HepG2 (cell line): Measurements from ENCODE around the gene CYTH1. TPM values are rescaled to one million over a fixed set of nuclear protein-coding genes. Genes with fewer than 3 reads are reported as not detected.

Source experiments
- KDM2A ChIP-seq: sonication (generic); formaldehyde crosslinking; IDR thresholded peaks from 2 replicates; pipeline ENCODE4 v1.4.0; 2020; ENCODE audit warnings: low read depth, missing genetic modification reagents, borderline replicate concordance
- TARDBP ChIP-seq: sonication (generic); formaldehyde crosslinking; IDR thresholded peaks from 2 replicates; pipeline ENCODE4 v1.8.0; 2022; ENCODE audit warnings: mild to moderate bottlenecking, missing genetic modification reagents
- ZNF260 ChIP-seq: sonication (generic); formaldehyde crosslinking; IDR thresholded peaks from 2 replicates; pipeline ENCODE4 v1.4.0; 2020; ENCODE audit warnings: missing genetic modification reagents, low read depth, mild to moderate bottlenecking, borderline replicate concordance
- ZNF569 ChIP-seq: sonication (generic); formaldehyde crosslinking; IDR thresholded peaks from 2 replicates; pipeline ENCODE4 v1.5.0; 2020; ENCODE audit warnings: mild to moderate bottlenecking, missing genetic modification reagents, moderate library complexity, borderline replicate concordance
- polyA plus RNA-seq, 8 experiments: library from polyadenylated mRNA; depleted of rRNA in 3 of 8; stranded (reverse) in 7 of 8; unstranded in 1 of 8; fragments of >200 nt; fragmentation: Illumina TruSeq in 4 of 8; extraction: Trizol in 4 of 8; gene quantifications; 2 replicates each; pipeline versions ENCODE4 v1.2.1 to v1.2.3, GENCODE V29; 2011 to 2016; ENCODE audit warnings: low read depth in 4 of 8, missing spikeins in 1 of 8, mixed read lengths in 1 of 8; ENCODE audit not compliant: insufficient read depth in 1 of 8
- total RNA-seq, 5 experiments: library from RNA; depleted of rRNA; stranded (reverse); fragments of >200 nt; fragmentation: Illumina TruSeq; extraction: Trizol; gene quantifications; 2 replicates each; pipeline ENCODE4 v1.2.3, GENCODE V29; 2016; ENCODE audit warnings: low read depth in 1 of 5
- TF ChIP-seq, protein P1 (sequence below): sonication (generic); formaldehyde crosslinking; IDR thresholded peaks from 2 replicates; pipeline ENCODE4 v1.5.1; 2020; ENCODE audit warnings: mild to moderate bottlenecking, missing genetic modification reagents, moderate library complexity
- TF ChIP-seq, protein P2 (sequence below): sonication (generic); formaldehyde crosslinking; IDR thresholded peaks from 2 replicates; pipeline ENCODE4 v1.8.0; 2022; ENCODE audit warnings: mild to moderate bottlenecking, missing genetic modification reagents, borderline replicate concordance
- TF ChIP-seq, protein P3 (sequence below): sonication (generic); formaldehyde crosslinking; IDR thresholded peaks from 2 replicates; pipeline ENCODE4 v1.4.0; 2020; ENCODE audit warnings: mild to moderate bottlenecking, missing genetic modification reagents, borderline replicate concordance
- TF ChIP-seq, protein P4 (sequence below): sonication (generic); formaldehyde crosslinking; IDR thresholded peaks from 2 replicates; pipeline ENCODE4 v1.4.0; 2020; ENCODE audit warnings: mild to moderate bottlenecking, missing genetic modification reagents, borderline replicate concordance
- TF ChIP-seq, protein P5 (sequence below): sonication (generic); formaldehyde crosslinking; IDR thresholded peaks from 2 replicates; pipeline ENCODE4 v1.9.0; 2022; ENCODE audit warnings: missing genetic modification reagents, mild to moderate bottlenecking, borderline replicate concordance
- TF ChIP-seq, protein P6 (sequence below): sonication (generic); formaldehyde crosslinking; IDR thresholded peaks from 2 replicates; pipeline ENCODE4 v1.9.0; 2021; ENCODE audit warnings: missing genetic modification reagents, mild to moderate bottlenecking, borderline replicate concordance

The CYTH1 gene
- total and polyA plus RNA-seq, 2 of the 13 experiments (the other 11 are each of a cell fraction or from before 2014, with no cell fraction given): 20.1 to 48.9 TPM

DNA sequence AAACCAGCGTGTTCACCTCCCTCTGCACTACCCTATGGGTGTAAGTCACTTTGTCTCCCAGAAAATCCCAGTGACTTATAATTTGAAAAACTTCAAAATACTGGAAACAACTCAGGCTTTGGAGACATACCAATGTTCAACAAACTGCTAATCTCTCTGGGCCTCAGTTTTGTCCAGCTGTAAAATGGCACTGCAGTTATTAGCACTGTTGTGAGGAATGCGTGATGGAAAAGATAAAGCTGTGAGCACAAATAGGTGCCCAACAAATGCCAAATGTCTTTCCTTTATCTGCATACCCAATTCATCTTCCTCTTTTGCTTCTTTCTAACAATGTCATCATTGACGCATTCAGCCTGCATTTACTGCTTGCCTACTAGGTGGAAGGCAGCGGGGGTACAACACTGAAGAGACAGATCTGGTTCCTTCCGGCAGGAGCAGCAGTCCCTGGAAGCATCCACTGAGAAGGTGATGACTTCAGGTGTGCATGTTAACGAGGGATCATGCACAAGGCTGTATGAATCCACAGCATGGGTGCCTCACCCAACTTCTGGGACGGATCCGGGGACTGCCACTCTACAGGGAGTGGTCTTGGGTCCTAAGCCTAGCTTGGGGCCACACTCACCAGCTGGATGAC, 63.4 kb downstream of the CYTH1 start (continued):
- TF ChIP-seq, protein P1, sequence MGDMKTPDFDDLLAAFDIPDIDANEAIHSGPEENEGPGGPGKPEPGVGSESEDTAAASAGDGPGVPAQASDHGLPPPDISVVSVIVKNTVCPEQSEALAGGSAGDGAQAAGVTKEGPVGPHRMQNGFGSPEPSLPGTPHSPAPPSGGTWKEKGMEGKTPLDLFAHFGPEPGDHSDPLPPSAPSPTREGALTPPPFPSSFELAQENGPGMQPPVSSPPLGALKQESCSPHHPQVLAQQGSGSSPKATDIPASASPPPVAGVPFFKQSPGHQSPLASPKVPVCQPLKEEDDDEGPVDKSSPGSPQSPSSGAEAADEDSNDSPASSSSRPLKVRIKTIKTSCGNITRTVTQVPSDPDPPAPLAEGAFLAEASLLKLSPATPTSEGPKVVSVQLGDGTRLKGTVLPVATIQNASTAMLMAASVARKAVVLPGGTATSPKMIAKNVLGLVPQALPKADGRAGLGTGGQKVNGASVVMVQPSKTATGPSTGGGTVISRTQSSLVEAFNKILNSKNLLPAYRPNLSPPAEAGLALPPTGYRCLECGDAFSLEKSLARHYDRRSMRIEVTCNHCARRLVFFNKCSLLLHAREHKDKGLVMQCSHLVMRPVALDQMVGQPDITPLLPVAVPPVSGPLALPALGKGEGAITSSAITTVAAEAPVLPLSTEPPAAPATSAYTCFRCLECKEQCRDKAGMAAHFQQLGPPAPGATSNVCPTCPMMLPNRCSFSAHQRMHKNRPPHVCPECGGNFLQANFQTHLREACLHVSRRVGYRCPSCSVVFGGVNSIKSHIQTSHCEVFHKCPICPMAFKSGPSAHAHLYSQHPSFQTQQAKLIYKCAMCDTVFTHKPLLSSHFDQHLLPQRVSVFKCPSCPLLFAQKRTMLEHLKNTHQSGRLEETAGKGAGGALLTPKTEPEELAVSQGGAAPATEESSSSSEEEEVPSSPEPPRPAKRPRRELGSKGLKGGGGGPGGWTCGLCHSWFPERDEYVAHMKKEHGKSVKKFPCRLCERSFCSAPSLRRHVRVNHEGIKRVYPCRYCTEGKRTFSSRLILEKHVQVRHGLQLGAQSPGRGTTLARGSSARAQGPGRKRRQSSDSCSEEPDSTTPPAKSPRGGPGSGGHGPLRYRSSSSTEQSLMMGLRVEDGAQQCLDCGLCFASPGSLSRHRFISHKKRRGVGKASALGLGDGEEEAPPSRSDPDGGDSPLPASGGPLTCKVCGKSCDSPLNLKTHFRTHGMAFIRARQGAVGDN (CRISPR knock-in tag): peak; percentile 35; the same call in 1 of the 2 replicates
- TF ChIP-seq, protein P2, sequence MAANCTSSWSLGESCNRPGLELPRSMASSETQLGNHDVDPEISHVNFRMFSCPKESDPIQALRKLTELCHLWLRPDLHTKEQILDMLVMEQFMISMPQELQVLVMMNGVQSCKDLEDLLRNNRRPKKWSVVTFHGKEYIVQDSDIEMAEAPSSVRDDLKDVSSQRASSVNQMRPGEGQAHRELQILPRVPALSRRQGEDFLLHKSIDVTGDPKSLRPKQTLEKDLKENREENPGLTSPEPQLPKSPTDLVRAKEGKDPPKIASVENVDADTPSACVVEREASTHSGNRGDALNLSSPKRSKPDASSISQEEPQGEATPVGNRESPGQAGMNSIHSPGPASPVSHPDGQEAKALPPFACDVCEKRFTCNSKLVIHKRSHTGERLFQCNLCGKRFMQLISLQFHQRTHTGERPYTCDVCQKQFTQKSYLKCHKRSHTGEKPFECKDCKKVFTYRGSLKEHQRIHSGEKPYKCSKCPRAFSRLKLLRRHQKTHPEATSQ: 0 out of 2 replicates have a peak, but pooled peaks have one; percentile 13
- TF ChIP-seq ZNF569 (CRISPR knock-in tag): no peak
- TF ChIP-seq, protein P3, sequence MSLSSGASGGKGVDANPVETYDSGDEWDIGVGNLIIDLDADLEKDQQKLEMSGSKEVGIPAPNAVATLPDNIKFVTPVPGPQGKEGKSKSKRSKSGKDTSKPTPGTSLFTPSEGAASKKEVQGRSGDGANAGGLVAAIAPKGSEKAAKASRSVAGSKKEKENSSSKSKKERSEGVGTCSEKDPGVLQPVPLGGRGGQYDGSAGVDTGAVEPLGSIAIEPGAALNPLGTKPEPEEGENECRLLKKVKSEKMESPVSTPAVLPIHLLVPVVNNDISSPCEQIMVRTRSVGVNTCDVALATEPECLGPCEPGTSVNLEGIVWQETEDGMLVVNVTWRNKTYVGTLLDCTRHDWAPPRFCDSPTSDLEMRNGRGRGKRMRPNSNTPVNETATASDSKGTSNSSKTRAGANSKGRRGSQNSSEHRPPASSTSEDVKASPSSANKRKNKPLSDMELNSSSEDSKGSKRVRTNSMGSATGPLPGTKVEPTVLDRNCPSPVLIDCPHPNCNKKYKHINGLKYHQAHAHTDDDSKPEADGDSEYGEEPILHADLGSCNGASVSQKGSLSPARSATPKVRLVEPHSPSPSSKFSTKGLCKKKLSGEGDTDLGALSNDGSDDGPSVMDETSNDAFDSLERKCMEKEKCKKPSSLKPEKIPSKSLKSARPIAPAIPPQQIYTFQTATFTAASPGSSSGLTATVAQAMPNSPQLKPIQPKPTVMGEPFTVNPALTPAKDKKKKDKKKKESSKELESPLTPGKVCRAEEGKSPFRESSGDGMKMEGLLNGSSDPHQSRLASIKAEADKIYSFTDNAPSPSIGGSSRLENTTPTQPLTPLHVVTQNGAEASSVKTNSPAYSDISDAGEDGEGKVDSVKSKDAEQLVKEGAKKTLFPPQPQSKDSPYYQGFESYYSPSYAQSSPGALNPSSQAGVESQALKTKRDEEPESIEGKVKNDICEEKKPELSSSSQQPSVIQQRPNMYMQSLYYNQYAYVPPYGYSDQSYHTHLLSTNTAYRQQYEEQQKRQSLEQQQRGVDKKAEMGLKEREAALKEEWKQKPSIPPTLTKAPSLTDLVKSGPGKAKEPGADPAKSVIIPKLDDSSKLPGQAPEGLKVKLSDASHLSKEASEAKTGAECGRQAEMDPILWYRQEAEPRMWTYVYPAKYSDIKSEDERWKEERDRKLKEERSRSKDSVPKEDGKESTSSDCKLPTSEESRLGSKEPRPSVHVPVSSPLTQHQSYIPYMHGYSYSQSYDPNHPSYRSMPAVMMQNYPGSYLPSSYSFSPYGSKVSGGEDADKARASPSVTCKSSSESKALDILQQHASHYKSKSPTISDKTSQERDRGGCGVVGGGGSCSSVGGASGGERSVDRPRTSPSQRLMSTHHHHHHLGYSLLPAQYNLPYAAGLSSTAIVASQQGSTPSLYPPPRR (CRISPR knock-in tag): no peak
- TF ChIP-seq ZNF260: no peak
- TF ChIP-seq KDM2A (CRISPR knock-in tag): 0 out of 2 replicates have a peak, but pooled peaks have one; percentile 7
- TF ChIP-seq, protein P4, sequence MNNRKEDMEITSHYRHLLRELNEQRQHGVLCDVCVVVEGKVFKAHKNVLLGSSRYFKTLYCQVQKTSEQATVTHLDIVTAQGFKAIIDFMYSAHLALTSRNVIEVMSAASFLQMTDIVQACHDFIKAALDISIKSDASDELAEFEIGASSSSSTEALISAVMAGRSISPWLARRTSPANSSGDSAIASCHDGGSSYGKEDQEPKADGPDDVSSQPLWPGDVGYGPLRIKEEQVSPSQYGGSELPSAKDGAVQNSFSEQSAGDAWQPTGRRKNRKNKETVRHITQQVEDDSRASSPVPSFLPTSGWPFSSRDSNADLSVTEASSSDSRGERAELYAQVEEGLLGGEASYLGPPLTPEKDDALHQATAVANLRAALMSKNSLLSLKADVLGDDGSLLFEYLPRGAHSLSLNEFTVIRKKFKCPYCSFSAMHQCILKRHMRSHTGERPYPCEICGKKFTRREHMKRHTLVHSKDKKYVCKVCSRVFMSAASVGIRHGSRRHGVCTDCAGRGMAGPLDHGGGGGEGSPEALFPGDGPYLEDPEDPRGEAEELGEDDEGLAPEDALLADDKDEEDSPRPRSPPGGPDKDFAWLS (CRISPR knock-in tag): 0 out of 2 replicates have a peak, but pooled peaks have one; percentile 59
- TF ChIP-seq, protein P5, sequence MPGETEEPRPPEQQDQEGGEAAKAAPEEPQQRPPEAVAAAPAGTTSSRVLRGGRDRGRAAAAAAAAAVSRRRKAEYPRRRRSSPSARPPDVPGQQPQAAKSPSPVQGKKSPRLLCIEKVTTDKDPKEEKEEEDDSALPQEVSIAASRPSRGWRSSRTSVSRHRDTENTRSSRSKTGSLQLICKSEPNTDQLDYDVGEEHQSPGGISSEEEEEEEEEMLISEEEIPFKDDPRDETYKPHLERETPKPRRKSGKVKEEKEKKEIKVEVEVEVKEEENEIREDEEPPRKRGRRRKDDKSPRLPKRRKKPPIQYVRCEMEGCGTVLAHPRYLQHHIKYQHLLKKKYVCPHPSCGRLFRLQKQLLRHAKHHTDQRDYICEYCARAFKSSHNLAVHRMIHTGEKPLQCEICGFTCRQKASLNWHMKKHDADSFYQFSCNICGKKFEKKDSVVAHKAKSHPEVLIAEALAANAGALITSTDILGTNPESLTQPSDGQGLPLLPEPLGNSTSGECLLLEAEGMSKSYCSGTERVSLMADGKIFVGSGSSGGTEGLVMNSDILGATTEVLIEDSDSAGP (CRISPR knock-in tag): 0 out of 2 replicates have a peak, but pooled peaks have one; percentile 34
- TF ChIP-seq, protein P6, sequence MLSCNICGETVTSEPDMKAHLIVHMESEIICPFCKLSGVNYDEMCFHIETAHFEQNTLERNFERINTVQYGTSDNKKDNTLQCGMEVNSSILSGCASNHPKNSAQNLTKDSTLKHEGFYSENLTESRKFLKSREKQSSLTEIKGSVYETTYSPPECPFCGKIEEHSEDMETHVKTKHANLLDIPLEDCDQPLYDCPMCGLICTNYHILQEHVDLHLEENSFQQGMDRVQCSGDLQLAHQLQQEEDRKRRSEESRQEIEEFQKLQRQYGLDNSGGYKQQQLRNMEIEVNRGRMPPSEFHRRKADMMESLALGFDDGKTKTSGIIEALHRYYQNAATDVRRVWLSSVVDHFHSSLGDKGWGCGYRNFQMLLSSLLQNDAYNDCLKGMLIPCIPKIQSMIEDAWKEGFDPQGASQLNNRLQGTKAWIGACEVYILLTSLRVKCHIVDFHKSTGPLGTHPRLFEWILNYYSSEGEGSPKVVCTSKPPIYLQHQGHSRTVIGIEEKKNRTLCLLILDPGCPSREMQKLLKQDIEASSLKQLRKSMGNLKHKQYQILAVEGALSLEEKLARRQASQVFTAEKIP: no peak
- TF ChIP-seq TARDBP (CRISPR knock-in tag): peak; percentile 38; the same call in 1 of the 2 replicates
